ENCODE data around the gene LLGL2.

DNA sequence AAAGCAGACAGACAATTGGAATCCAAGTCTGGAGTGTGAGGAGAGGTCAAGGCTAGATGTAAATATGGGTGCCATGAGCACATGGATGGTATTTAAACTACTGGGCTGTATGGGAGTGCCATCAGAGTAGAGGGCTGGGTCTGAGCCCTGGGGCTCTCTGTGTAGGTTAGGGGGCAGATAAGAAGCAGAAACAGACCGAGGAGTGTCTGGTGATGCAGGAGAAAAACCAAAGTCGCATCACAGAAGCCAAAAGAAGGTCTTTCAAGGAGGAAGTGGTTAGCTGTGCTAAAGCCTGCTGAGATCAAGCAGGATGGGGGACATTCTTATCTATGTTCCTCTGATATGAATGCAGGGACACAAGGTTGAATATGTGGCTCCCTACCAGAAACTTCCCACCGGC, 7.3 kb upstream of the LLGL2 start:
- TF ChIP-seq POLR2AphosphoS5 (IDR thresholded peaks at IDR 0.05; ENCODE audit: low read depth, low read length), result no peak
- TF ChIP-seq POLR2A (IDR thresholded peaks at IDR 0.05; ENCODE audit: low read depth, low read length), result no peak
- peak; percentile 89 for TF ChIP-seq SPI1 (IDR thresholded peaks at IDR 0.05; ENCODE audit: low read depth, low read length)
- TF ChIP-seq POU2F2 (IDR thresholded peaks at IDR 0.05; ENCODE audit: low read depth, low read length), result no peak
- TF ChIP-seq TAF1 (IDR thresholded peaks at IDR 0.05; ENCODE audit: low read depth, low read length), result no peak

Measured in GM12891 (cell line).